SK-N-SH (cell line): Measurements from ENCODE around the gene LENEP. TPM values are rescaled to one million over a fixed set of nuclear protein-coding genes. Genes with fewer than 3 reads are reported as not detected.

Experiments
- CTCF ChIA-PET: fragments of 300-600, 350-600 bp; formaldehyde crosslinking; extraction: SDS; loops from one replicate; lab custom pipeline; 2021; lab: Yijun Ruan, JAX
- POLR2A ChIA-PET: fragments of 350-600 bp; sonication (Branson Sonifier 250); formaldehyde crosslinking; extraction: SDS; loops from one replicate; lab custom pipeline; 2020; ENCODE audit warnings: antibody characterized with exemption, inconsistent platforms; lab: Yijun Ruan, JAX
- DNase-seq: peaks from one replicate; pipeline ENCODE4 v3.0.0; 2012
- H2AFZ ChIP-seq: fragments of 200-600 bp; sonication (generic); 2 replicates; pipeline ENCODE4 v1.8.1; 2016; ENCODE audit warnings: antibody characterized with exemption, mild to moderate bottlenecking, low read depth
- H3F3A ChIP-seq: fragments of 200-600 bp; sonication (generic); replicated peaks from 2 replicates; pipeline ENCODE3; 2016; ENCODE audit warnings: antibody characterized with exemption, mild to moderate bottlenecking; ENCODE audit not compliant: insufficient read depth
- H3K27ac ChIP-seq, 2 experiments: fragments of 200-500 bp in 1 of 2; fragments of 200-600 bp in 1 of 2; sonication (Bioruptor generic) in 1 of 2; sonication (generic), shearing (Covaris generic) in 1 of 2; 2 replicates each; pipeline versions ENCODE4 v1.5.1 to v1.6.1; 2014 to 2016; ENCODE audit warnings: low read depth in 2 of 2, inconsistent platforms in 1 of 2, low read length in 1 of 2, mild to moderate bottlenecking in 1 of 2, mixed read lengths in 1 of 2
- H3K27me3 ChIP-seq: fragments of 200-600 bp; sonication (generic), shearing (Covaris generic); 2 replicates; pipeline ENCODE4 v1.6.1; 2016; ENCODE audit warnings: mixed run types; ENCODE audit not compliant: insufficient read depth
- H3K36me3 ChIP-seq, 2 experiments: fragments of 200-500 bp in 1 of 2; fragments of 200-600 bp in 1 of 2; sonication (Bioruptor generic) in 1 of 2; sonication (generic) in 1 of 2; replicated peaks in 1 of 2; 2 replicates each; pipeline versions ENCODE3 to v1.5.1; 2014 to 2016; ENCODE audit warnings: low read length in 1 of 2, mild to moderate bottlenecking in 1 of 2; ENCODE audit not compliant: insufficient read depth in 2 of 2, control insufficient read depth in 1 of 2
- H3K4me1 ChIP-seq, 2 experiments: fragments of 200-500 bp in 1 of 2; fragments of 200-600 bp in 1 of 2; sonication (Bioruptor generic) in 1 of 2; sonication (generic), shearing (Covaris generic) in 1 of 2; 2 replicates each; pipeline versions ENCODE4 v1.5.1 to v1.6.1; 2014 to 2016; ENCODE audit warnings: low read depth in 1 of 2, low read length in 1 of 2, mixed run types in 1 of 2; ENCODE audit not compliant: insufficient read depth in 2 of 2, control insufficient read depth in 1 of 2
- H3K4me2 ChIP-seq: fragments of 200-600 bp; sonication (generic), shearing (Covaris generic); 2 replicates; pipeline ENCODE4 v1.6.1; 2017; ENCODE audit warnings: mixed run types
- H3K4me3 ChIP-seq, 2 experiments: fragments of 200-500 bp in 1 of 2; fragments of 200-600 bp in 1 of 2; sonication (Bioruptor generic) in 1 of 2; sonication (generic), shearing (Covaris generic) in 1 of 2; 2 replicates each; pipeline versions ENCODE4 v1.5.1 to v1.8.1; 2014 to 2016; ENCODE audit warnings: low read depth in 2 of 2, inconsistent platforms in 1 of 2, low read length in 1 of 2, mild to moderate bottlenecking in 1 of 2, mixed read lengths in 1 of 2, moderate library complexity in 1 of 2
- H3K79me2 ChIP-seq: fragments of 200-600 bp; sonication (generic); 2 replicates; pipeline ENCODE4 v1.8.1; 2017; ENCODE audit warnings: mild to moderate bottlenecking; ENCODE audit not compliant: insufficient read depth
- H3K9ac ChIP-seq: fragments of 200-600 bp; sonication (generic); 2 replicates; pipeline ENCODE4 v1.6.1; 2017; ENCODE audit warnings: mixed run types
- H3K9me2 ChIP-seq: fragments of 200-600 bp; sonication (generic); 2 replicates; pipeline ENCODE4 v1.6.1; 2017; ENCODE audit warnings: mixed run types
- H3K9me3 ChIP-seq: fragments of 200-600 bp; sonication (generic); 2 replicates; pipeline ENCODE4 v1.6.1; 2017; ENCODE audit warnings: mixed run types, mild to moderate bottlenecking, moderate library complexity
- H4K20me1 ChIP-seq: fragments of 200-600 bp; sonication (generic); 2 replicates; pipeline ENCODE4 v1.6.1; 2017; ENCODE audit warnings: mild to moderate bottlenecking, mixed run types; ENCODE audit not compliant: insufficient read depth
- CHD2 ChIP-seq: fragments of 150-350 bp; IDR thresholded peaks from 2 replicates; pipeline ENCODE4 v1.6.1; 2018; ENCODE audit warnings: low read length; ENCODE audit not compliant: partially characterized antibody
- GABPA ChIP-seq: IDR thresholded peaks from 2 replicates; pipeline ENCODE4 v1.4.0; 2012; ENCODE audit warnings: low read depth, mild to moderate bottlenecking
- MAX ChIP-seq: IDR thresholded peaks from 2 replicates; pipeline ENCODE4 v1.4.0; 2012; ENCODE audit warnings: low read depth
- MEF2A ChIP-seq: IDR thresholded peaks from 2 replicates; pipeline ENCODE4 v1.4.0; 2012; ENCODE audit warnings: low read depth, borderline replicate concordance
- MXI1 ChIP-seq: IDR thresholded peaks from 2 replicates; pipeline ENCODE4 v1.6.1; 2012; ENCODE audit warnings: mild to moderate bottlenecking, low read depth, low read length, improper control_type of control experiment
- NFIC ChIP-seq: IDR thresholded peaks from 2 replicates; pipeline ENCODE4 v1.4.0; 2012; ENCODE audit warnings: borderline replicate concordance
- NRF1 ChIP-seq: IDR thresholded peaks from 2 replicates; pipeline ENCODE4 v1.6.1; 2012; ENCODE audit warnings: low read depth, mild to moderate bottlenecking, low read length
- PBX3 ChIP-seq: IDR thresholded peaks from 2 replicates; pipeline ENCODE4; 2012
- RCOR1 ChIP-seq: fragments of 150-350 bp; IDR thresholded peaks from 2 replicates; pipeline ENCODE4 v1.6.1; 2017; ENCODE audit warnings: antibody characterized with exemption, low read length
- RFX5 ChIP-seq: IDR thresholded peaks from 2 replicates; pipeline ENCODE4 v1.6.1; 2012; ENCODE audit warnings: mild to moderate bottlenecking, improper control_type of control experiment, low read length
- TAF1 ChIP-seq: IDR thresholded peaks from 2 replicates; pipeline ENCODE4 v1.6.1; 2012; ENCODE audit warnings: low read depth, mild to moderate bottlenecking, low read length, moderate library complexity, borderline replicate concordance
- TEAD4 ChIP-seq: IDR thresholded peaks from 2 replicates; pipeline ENCODE4 v1.4.0; 2012; ENCODE audit warnings: mild to moderate bottlenecking, borderline replicate concordance; ENCODE audit not compliant: insufficient read depth
- YY1 ChIP-seq: IDR thresholded peaks from 2 replicates; pipeline ENCODE4 v1.4.0; 2012; ENCODE audit warnings: low read depth, mild to moderate bottlenecking
- WGBS: methylation state at CpG from one replicate; pipeline ENCODE4 v1.1.6; 2017; ENCODE audit warnings: low lambda C conversion rate; 5-methylcytosine and 5-hydroxymethylcytosine counted together
- polyA plus RNA-seq, 3 experiments: library from polyadenylated mRNA; depleted of rRNA; stranded (reverse); fragments of >200 nt; gene quantifications; 2 replicates each; pipeline ENCODE4 v1.2.3, GENCODE V29; 2012
- TF ChIP-seq, protein P1 (sequence below): fragments of 150-350 bp; IDR thresholded peaks from 2 replicates; pipeline ENCODE4 v1.6.1; 2017; ENCODE audit warnings: antibody characterized with exemption, low read length, low read depth, borderline replicate concordance

Gene LENEP
- polyA plus RNA-seq, 1 of the 3 experiments (the other 2 are of a cell fraction) = not detected

DNA sequence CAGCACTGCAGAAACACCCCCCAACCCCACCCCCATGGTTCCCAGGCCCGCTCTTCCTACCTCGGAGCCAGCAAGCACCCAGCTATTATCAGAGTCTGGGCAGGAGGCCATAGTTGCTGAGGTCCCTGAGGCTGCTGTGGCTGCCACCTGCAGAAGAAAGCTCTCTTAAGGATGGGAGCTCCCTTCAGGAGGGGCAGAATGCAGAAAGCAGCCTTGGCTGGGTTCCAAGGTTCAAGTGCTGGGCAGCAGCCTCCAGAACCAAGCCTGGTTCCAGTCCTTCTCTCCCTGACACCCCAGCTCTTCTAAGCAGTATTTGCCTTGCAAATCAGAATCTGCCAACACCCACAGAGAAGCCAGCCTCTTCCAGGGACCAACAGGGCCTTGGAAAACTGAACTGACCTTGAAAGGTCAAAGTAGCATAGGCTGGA is 39.8 kb upstream of the LENEP start:
- Histone ChIP-seq H3K4me2 (no peak overlapping the region), H3K27me3 (no peaks in the 10 kb centered on the region)
- CTCF ChIA-PET = interaction anchor here (1.2 to 37.5 kb wide), 5 partner anchors 45 to 284 kb away, joined by 3 to 640 read pairs (median 6); partner anchors contain the start of genes LENEP and ZBTB7B

DNA sequence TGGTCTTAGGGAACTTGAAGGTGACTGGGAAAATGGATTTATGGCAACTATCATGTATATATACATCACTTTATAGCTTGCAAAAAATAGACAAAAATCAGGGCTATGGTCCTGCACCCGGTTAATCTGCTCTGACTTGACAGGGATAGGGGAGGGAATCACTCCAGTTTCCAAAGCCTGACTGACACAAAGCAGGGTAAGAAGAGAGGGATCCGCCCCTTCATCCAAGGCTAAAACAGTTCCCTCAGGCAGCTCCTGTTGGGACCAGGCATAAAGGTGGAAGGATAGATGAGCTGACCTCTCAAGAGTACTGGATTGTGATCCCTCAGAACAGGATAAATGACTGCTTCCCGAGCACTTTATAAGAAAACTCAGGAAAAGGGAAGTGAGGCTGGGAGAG is 38.8 kb upstream of the LENEP start:
- peak overlapping the region; percentile 74 to 79 for H3K4me3 ChIP-seq

More for the DNA sequence above, 39.8 kb upstream of the LENEP start:
- Histone ChIP-seq H2AFZ (no peak overlapping the region), H3K9ac (no peak overlapping the region), H3K27ac (no peak overlapping the region), H3K4me1 (peaks cover 0 to 42% of the 10 kb centered on the region in 2 experiments; a peak in 3 of 4 replicates), H3K79me2 (no peaks in the 10 kb centered on the region), H3K36me3 (peaks cover 0 to 18% of the 10 kb centered on the region in 2 experiments), H4K20me1 (no peaks in the 10 kb centered on the region), H3F3A (peaks cover 12% of the 10 kb centered on the region), H3K4me3 (no peak overlapping the region), H3K9me3 (no peaks in the 10 kb centered on the region), H3K9me2 (no peaks in the 10 kb centered on the region)
- WGBS = 71% methylated on average over 2 of the region's 2 CpGs
- POLR2A ChIA-PET = interaction anchor here (0.6 kb wide), 1 partner anchor 1027 kb away, joined by 7 read pairs; no protein-coding TSS in a partner anchor
- no peak for DNase-seq
- no peak for TF ChIP-seq MEF2A
- no peak for TF ChIP-seq NFIC
- no peak for TF ChIP-seq YY1
- no peak for TF ChIP-seq NRF1
- TF ChIP-seq, protein P1, sequence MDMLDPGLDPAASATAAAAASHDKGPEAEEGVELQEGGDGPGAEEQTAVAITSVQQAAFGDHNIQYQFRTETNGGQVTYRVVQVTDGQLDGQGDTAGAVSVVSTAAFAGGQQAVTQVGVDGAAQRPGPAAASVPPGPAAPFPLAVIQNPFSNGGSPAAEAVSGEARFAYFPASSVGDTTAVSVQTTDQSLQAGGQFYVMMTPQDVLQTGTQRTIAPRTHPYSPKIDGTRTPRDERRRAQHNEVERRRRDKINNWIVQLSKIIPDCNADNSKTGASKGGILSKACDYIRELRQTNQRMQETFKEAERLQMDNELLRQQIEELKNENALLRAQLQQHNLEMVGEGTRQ = no peak
- no peak for TF ChIP-seq PBX3
- TF ChIP-seq TEAD4 = no peak
- TF ChIP-seq MXI1 = no peak
- TF ChIP-seq MAX = no peak
- TF ChIP-seq GABPA = no peak
- no peak for TF ChIP-seq TAF1
- TF ChIP-seq CHD2 = no peak
- TF ChIP-seq RCOR1 = no peak

More for the DNA sequence above, 38.8 kb upstream of the LENEP start:
- no peak for DNase-seq
- Histone ChIP-seq H3K9ac (0 out of 2 replicates have a peak overlapping the region, but pooled peaks have one; percentile 12), H3K36me3 (peaks cover 0 to 27% of the 10 kb centered on the region in 2 experiments), H2AFZ (no peak overlapping the region), H3K79me2 (peaks cover 2% of the 10 kb centered on the region; the same call in 1 of the 2 replicates), H3K9me2 (no peaks in the 10 kb centered on the region), H3K4me1 (peaks cover 0 to 42% of the 10 kb centered on the region in 2 experiments; a peak in 3 of 4 replicates), H3K27me3 (no peaks in the 10 kb centered on the region), H3K9me3 (no peaks in the 10 kb centered on the region), H3K27ac (peak overlapping the region; percentile 71 to 91; a peak in 3 of 4 replicates), H3F3A (peaks cover 12% of the 10 kb centered on the region), H3K4me2 (peak overlapping the region; percentile 87), H4K20me1 (no peaks in the 10 kb centered on the region)
- ChIA-PET POLR2A (interaction anchor here (1.2 to 3.0 kb wide), 4 partner anchors 10 to 34 kb away, joined by 3 to 16 read pairs (median 6); partner anchors contain the start of gene SHC1), CTCF (interaction anchor here (1.1 to 37.5 kb wide), 10 partner anchors 10 to 285 kb away, joined by 3 to 640 read pairs (median 6); partner anchors contain the start of genes FLAD1, LENEP and ZBTB7B)
- TF ChIP-seq YY1 (no peak), RFX5 (no peak), TEAD4 (no peak)
- WGBS = 58% methylated on average over 3 of the region's 3 CpGs
